ENCODE results near the gene MAST4.

MAST4 gene

DNA sequence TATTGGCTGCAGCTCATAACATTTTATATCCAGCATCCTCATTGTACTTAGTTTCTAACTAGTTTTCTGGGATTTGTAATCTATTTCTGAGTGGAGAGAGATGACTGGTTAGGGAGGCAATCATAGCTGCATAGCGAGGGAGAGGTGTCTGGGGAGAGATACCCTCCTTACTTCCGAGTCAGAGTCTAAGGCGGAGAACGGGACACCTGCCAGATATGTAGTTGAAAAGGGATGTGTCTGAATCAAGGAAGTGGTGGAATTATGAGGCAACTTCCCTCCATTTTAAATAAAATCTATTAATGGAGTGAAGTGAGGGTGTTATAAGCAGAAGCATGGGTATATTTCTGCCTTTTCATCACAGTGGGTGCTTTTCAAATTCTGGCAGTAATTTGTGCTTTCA, 126.5 kb downstream of the MAST4 start:
- Mint-ChIP-seq H3K27ac (no peak overlapping the region), H3K4me3 (no peak overlapping the region), H3K4me1 (peaks cover 8% of the 10 kb centered on the region), H3K36me3 (ENCODE audit: low read depth) (no peaks in the 10 kb centered on the region), H3K9me3 (no peaks in the 10 kb centered on the region), H3K27me3 (ENCODE audit: low read depth) (no peaks in the 10 kb centered on the region)
- TF ChIP-seq, protein P1, sequence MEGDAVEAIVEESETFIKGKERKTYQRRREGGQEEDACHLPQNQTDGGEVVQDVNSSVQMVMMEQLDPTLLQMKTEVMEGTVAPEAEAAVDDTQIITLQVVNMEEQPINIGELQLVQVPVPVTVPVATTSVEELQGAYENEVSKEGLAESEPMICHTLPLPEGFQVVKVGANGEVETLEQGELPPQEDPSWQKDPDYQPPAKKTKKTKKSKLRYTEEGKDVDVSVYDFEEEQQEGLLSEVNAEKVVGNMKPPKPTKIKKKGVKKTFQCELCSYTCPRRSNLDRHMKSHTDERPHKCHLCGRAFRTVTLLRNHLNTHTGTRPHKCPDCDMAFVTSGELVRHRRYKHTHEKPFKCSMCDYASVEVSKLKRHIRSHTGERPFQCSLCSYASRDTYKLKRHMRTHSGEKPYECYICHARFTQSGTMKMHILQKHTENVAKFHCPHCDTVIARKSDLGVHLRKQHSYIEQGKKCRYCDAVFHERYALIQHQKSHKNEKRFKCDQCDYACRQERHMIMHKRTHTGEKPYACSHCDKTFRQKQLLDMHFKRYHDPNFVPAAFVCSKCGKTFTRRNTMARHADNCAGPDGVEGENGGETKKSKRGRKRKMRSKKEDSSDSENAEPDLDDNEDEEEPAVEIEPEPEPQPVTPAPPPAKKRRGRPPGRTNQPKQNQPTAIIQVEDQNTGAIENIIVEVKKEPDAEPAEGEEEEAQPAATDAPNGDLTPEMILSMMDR (IDR thresholded peaks at IDR 0.05; ENCODE audit: unreplicated experiment in 3 of 3), result no peak

DNA sequence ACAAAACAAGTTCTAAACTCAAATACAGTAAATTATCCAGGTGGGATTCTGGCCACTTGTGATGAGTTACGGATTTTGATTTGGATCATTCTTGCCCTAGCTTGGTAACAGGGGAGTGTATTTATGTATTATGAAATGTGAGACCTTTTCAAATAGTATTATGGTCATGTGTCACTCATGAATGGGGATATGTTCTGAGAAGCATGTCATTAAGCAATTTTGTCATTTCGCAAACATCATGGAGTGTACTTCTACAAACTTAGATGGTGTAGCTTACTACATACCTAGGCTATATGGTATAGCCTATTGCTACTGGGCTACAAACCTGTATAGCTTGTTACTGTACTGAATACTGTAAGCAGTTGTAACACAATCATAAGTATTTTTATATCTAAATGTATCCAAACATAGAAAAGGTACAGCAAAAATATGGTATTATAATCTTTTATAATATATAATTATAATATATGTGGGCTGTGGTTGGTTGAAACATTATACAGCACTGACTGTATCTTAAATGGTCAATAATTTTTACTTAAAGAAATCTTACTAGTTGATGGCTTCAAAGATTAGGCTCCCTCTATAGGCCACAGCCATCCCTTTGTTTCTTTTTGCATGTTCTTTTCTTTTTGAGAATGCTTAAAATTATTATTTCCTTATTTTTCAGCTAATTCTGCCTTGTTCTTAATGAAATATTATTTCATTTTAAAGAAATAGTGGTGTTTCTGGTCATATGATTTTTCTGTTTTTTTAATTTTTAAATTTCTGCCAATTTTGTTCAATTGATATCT, 128.4 kb downstream of the MAST4 start:
- TF ChIP-seq, protein P1 (IDR thresholded peaks at IDR 0.05; ENCODE audit: unreplicated experiment in 3 of 3), result peak; percentile 24 to 36 (median 31)
- no peaks in the 10 kb centered on the region for H3K36me3 Mint-ChIP-seq (ENCODE audit: low read depth)
- no peak overlapping the region for H3K27ac Mint-ChIP-seq
- H3K4me3 Mint-ChIP-seq, result no peak overlapping the region
- no peaks in the 10 kb centered on the region for H3K9me3 Mint-ChIP-seq
- no peaks in the 10 kb centered on the region for H3K4me1 Mint-ChIP-seq
- no peaks in the 10 kb centered on the region for H3K27me3 Mint-ChIP-seq (ENCODE audit: low read depth)

DNA sequence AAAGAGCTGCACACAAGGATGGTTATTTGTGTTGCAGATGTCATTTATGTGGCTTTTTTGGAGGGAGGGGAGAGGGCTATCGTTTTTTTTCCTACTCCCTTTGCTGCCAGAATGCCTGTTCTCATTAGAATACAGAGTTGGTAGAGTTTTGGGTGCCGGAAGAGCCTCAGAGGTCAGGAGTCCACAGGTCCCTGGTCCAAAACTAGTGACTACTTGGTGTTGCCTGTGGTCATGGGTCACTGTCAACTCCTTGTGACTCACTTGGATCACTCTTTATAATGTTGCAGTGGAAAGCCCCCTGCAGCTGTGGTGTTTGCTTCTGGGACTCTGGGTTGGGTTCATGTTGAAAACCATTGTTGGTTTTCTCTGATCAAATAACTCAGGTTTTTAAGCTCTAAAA, 131.4 kb downstream of the MAST4 start:
- H3K4me3 Mint-ChIP-seq, result no peak overlapping the region
- H3K27me3 Mint-ChIP-seq (ENCODE audit: low read depth), result no peaks in the 10 kb centered on the region
- H3K4me1 Mint-ChIP-seq, result no peaks in the 10 kb centered on the region
- H3K27ac Mint-ChIP-seq, result no peak overlapping the region
- no peaks in the 10 kb centered on the region for H3K36me3 Mint-ChIP-seq (ENCODE audit: low read depth)
- no peaks in the 10 kb centered on the region for H3K9me3 Mint-ChIP-seq
- TF ChIP-seq, protein P1 (IDR thresholded peaks at IDR 0.05; ENCODE audit: unreplicated experiment in 3 of 3), result no peak

DNA sequence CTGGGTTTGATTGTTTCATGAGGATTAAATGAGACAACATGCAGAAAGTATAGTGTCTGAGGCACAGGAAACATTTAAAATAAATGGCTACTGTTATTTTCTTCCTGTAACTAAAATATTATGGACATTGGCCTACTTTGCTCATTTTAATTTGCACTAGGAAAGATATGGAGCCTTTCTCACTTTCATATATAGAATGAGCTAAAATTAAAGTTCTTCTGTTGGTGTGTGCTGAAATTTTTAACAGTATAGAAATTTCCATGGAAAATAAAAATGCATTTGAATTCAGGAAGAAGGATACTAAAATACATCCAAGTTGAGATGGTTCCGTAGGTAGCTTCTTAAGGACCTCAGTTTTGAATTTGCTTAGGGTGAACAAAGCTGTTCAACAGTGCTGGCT, 131.9 kb downstream of the MAST4 start:
- Mint-ChIP-seq H3K27ac (no peak overlapping the region), H3K27me3 (ENCODE audit: low read depth) (no peaks in the 10 kb centered on the region)

DNA sequence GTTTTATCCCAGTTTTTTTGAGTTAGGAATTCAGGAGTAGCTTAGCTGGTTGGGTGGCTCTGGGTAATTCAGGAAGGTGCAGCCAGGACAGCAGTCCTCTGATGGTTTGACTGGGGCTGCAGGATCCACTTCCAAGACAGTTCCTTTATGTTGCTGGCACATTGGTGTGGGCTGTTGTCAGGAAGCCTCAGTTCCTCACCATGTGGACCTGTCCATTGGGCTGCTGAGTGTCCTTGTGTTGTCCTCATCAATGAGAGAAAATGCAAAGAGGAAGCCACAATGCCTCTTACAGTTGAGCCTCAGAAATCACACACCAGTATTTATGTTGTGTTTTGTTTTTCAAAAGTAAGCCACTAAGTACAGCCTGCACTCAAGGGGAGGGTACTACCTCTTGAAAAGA, 140.9 kb downstream of the MAST4 start:
- TF ChIP-seq, protein P1 (IDR thresholded peaks at IDR 0.05; ENCODE audit: unreplicated experiment in 3 of 3), result no peak
- Mint-ChIP-seq H3K27me3 (ENCODE audit: low read depth) (no peaks in the 10 kb centered on the region), H3K4me1 (peaks cover 23% of the 10 kb centered on the region), H3K4me3 (no peak overlapping the region), H3K36me3 (ENCODE audit: low read depth) (no peaks in the 10 kb centered on the region), H3K9me3 (no peaks in the 10 kb centered on the region), H3K27ac (no peak overlapping the region)

More for the DNA sequence above, 131.9 kb downstream of the MAST4 start:
- Mint-ChIP-seq H3K4me1 (no peaks in the 10 kb centered on the region), H3K9me3 (no peaks in the 10 kb centered on the region), H3K4me3 (no peak overlapping the region), H3K36me3 (ENCODE audit: low read depth) (no peaks in the 10 kb centered on the region)
- TF ChIP-seq, protein P1 (IDR thresholded peaks at IDR 0.05; ENCODE audit: unreplicated experiment in 3 of 3), result no peak

DNA sequence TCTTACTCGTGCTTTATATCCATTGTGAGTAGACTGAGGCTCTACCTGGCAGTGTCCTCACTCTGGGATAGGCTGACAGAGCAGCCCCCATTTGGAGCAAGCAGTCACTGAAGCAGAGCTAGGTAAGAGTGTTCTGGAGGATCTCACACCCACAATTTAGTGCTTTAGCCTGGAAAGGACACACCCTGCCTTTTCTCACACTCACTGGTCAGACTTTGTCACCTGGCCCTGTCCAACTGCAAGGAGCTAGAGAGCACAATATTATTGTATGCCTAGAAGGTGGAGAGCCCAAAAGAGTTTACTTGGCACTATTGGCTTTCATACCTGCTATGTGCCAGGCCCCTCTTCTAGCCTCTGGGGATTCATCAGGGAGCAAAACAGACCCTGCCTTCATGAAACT, 141.9 kb downstream of the MAST4 start:
- TF ChIP-seq, protein P1 (IDR thresholded peaks at IDR 0.05; ENCODE audit: unreplicated experiment in 3 of 3), result no peak
- H3K36me3 Mint-ChIP-seq (ENCODE audit: low read depth), result no peaks in the 10 kb centered on the region
- H3K4me1 Mint-ChIP-seq, result peaks cover 29% of the 10 kb centered on the region
- no peak overlapping the region for H3K4me3 Mint-ChIP-seq
- no peaks in the 10 kb centered on the region for H3K27me3 Mint-ChIP-seq (ENCODE audit: low read depth)
- peak overlapping the region in 1 of 3 experiments; percentile 60 for H3K27ac Mint-ChIP-seq
- no peaks in the 10 kb centered on the region for H3K9me3 Mint-ChIP-seq

All from nephron (organoid).